NT2/D1 (cell line): ENCODE data around the gene UBN2.

Experiments
- DNase-seq: peaks from one replicate; pipeline ENCODE4 v3.0.0-alpha.2; 2011; ENCODE audit warnings: low read depth, low spot score
- H3K27me3 ChIP-seq: 2 replicates; pipeline ENCODE4 v1.6.0; 2011; ENCODE audit warnings: mild to moderate bottlenecking; ENCODE audit not compliant: insufficient read length, insufficient read depth
- H3K36me3 ChIP-seq: 2 replicates; pipeline ENCODE4 v1.6.1; 2011; ENCODE audit warnings: mild to moderate bottlenecking, low read length, mixed read lengths; ENCODE audit not compliant: insufficient read depth, insufficient read length
- H3K4me1 ChIP-seq: 2 replicates; pipeline ENCODE4 v1.5.1; 2011; ENCODE audit not compliant: insufficient read depth, insufficient read length
- H3K4me3 ChIP-seq: 2 replicates; pipeline ENCODE4 v1.5.1; 2011; ENCODE audit warnings: low read depth; ENCODE audit not compliant: insufficient read length
- H3K9ac ChIP-seq: 2 replicates; pipeline ENCODE4 v1.6.0; 2011; ENCODE audit warnings: low read depth; ENCODE audit not compliant: insufficient read length
- H3K9me3 ChIP-seq: 2 replicates; pipeline ENCODE4 v1.5.1; 2011; ENCODE audit warnings: mild to moderate bottlenecking, low read length; ENCODE audit not compliant: insufficient read depth
- SUZ12 ChIP-seq: IDR thresholded peaks from 2 replicates; pipeline ENCODE4 v1.6.1; 2011; ENCODE audit not compliant: insufficient read length, insufficient read depth; ENCODE audit errors: extremely low read depth
- YY1 ChIP-seq: IDR thresholded peaks from 2 replicates; pipeline ENCODE4 v1.6.1; 2011; ENCODE audit not compliant: insufficient read length, insufficient read depth
- ZNF274 ChIP-seq: IDR thresholded peaks from 2 replicates; pipeline ENCODE4 v1.6.1; 2011; ENCODE audit warnings: mild to moderate bottlenecking, low read depth, low read length

UBN2 gene

DNA sequence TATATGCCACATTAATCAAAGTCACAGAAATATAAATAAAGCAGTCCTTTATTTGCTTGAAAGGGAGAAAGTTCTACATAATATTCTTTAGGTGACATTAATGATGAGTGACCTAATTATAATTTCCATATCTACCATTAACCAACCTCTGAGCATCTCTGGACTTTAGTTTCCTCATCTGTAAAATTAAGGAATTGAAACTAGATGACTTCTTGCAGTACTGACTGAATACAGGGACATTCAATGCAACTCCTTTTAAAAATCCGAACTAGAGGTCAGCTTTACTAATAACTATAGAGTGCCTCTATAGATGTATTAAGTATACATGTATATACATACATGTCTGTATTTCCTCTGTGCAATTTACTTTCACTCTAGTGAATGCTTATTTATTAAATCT lies 114.0 kb downstream of the UBN2 start:
- TF ChIP-seq SUZ12 = no peak
- no peak for TF ChIP-seq ZNF274
- TF ChIP-seq YY1 = no peak
- Histone ChIP-seq H3K36me3 (peaks cover 19% of the 10 kb centered on the region), H3K9me3 (no peaks in the 10 kb centered on the region), H3K4me1 (no peaks in the 10 kb centered on the region), H3K27me3 (no peaks in the 10 kb centered on the region), H3K9ac (no peak overlapping the region), H3K4me3 (no peak overlapping the region)
- no peak for DNase-seq

GRCh38 chr7:139351027-139351426 lies 120.0 kb downstream of the UBN2 start:
- TF ChIP-seq SUZ12 = no peak
- TF ChIP-seq ZNF274 = no peak
- no peak for TF ChIP-seq YY1
- no peak for DNase-seq
- H3K36me3 ChIP-seq = peaks cover 16% of the 10 kb centered on the region
- H3K27me3 ChIP-seq = no peaks in the 10 kb centered on the region
- H3K4me3 ChIP-seq = no peak overlapping the region
- H3K4me1 ChIP-seq = no peaks in the 10 kb centered on the region
- H3K9ac ChIP-seq = no peak overlapping the region
- no peaks in the 10 kb centered on the region for H3K9me3 ChIP-seq

DNA sequence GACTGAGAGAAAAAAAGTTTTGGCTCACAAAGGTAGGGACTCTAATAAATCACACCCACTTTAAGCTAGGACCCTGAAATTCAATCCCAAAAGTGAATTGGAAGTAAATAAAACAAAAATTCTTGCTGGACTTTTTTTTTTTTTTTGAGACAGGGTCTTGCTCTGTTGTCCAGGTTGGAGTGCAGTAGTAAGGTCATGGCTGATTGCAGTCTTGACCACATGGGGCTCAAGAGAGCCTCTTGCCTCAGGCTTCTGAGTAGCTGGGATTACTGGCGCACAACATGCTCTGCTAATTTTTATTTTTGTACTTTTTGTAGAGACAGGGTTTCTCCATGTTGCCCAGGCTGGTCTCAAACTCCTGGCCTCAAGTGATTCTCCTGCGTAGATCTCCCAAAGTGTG lies 123.7 kb downstream of the UBN2 start:
- Histone ChIP-seq H3K4me3 (no peak overlapping the region), H3K36me3 (peaks cover 4% of the 10 kb centered on the region), H3K4me1 (no peaks in the 10 kb centered on the region), H3K27me3 (no peaks in the 10 kb centered on the region), H3K9me3 (no peaks in the 10 kb centered on the region), H3K9ac (no peak overlapping the region)
- no peak for DNase-seq
- TF ChIP-seq SUZ12 (no peak), ZNF274 (no peak), YY1 (no peak)

GRCh38 chr7:139355320-139355719 lies 124.3 kb downstream of the UBN2 start:
- Histone ChIP-seq H3K36me3 (peaks cover 4% of the 10 kb centered on the region), H3K9me3 (no peaks in the 10 kb centered on the region), H3K4me1 (no peaks in the 10 kb centered on the region), H3K4me3 (no peak overlapping the region), H3K9ac (no peak overlapping the region), H3K27me3 (no peaks in the 10 kb centered on the region)
- TF ChIP-seq ZNF274 = no peak
- no peak for TF ChIP-seq SUZ12
- TF ChIP-seq YY1 = no peak
- no peak for DNase-seq
